Caco-2 (cell line): ENCODE measurements around the gene MPZL3. TPM values are rescaled to one million over a fixed set of nuclear protein-coding genes. Genes with fewer than 3 reads are reported as not detected.

ENCODE experiments used
- BruUV-seq: library from RNA; stranded (reverse); fragments of 400-500 nt; replicated peaks from 2 replicates; lab custom pipeline; 2021; lab: Mats Ljungman, UMichigan
- CTCF ChIA-PET: fragments of 300-600 bp; sonication (Branson Sonifier 250); formaldehyde crosslinking; loops from one replicate; lab custom pipeline; 2022; ENCODE audit warnings: antibody characterized with exemption; lab: Charles Lee
- POLR2A ChIA-PET: fragments of 300-600 bp; sonication (Branson Sonifier 250); formaldehyde crosslinking; loops from one replicate; lab custom pipeline; 2022; ENCODE audit warnings: antibody characterized with exemption; lab: Charles Lee
- DNase-seq, 2 experiments: peaks; one replicate each; pipeline versions ENCODE4 v3.0.0 to v3.0.0-alpha.2; 2020 to 2022
- H3K27me3 ChIP-seq: replicated peaks from 2 replicates; pipeline ENCODE4 v1.6.0; 2011; ENCODE audit warnings: low read length; ENCODE audit not compliant: control insufficient read depth, insufficient read depth
- H3K36me3 ChIP-seq: 2 replicates; pipeline ENCODE4 v1.5.1; 2011; ENCODE audit warnings: low read length; ENCODE audit not compliant: control insufficient read depth, insufficient read depth
- H3K4me1 ChIP-seq: fragments of 250-450 bp; sonication (Bioruptor Pico); 2 replicates; pipeline ENCODE4 v1.5.1; 2020; ENCODE audit warnings: mild to moderate bottlenecking
- H3K4me3 ChIP-seq: 2 replicates; pipeline ENCODE4 v1.5.1; 2011; ENCODE audit warnings: low read depth, mild to moderate bottlenecking, control low read depth, low read length
- H3K9me3 ChIP-seq: fragments of 250-450 bp; sonication (Bioruptor Pico); 2 replicates; pipeline ENCODE4 v1.5.1; 2020; ENCODE audit warnings: mild to moderate bottlenecking, moderate library complexity
- H3K27ac Mint-ChIP-seq: one replicate; pipeline ENCODE4 v1.8.0; 2022; ENCODE audit warnings: mixed read lengths; ENCODE audit not compliant: unreplicated experiment
- H3K27me3 Mint-ChIP-seq: one replicate; pipeline ENCODE4 v1.8.0; 2022; ENCODE audit warnings: mixed read lengths; ENCODE audit not compliant: insufficient read depth, unreplicated experiment
- H3K36me3 Mint-ChIP-seq: one replicate; pipeline ENCODE4 v1.8.0; 2022; ENCODE audit warnings: mild to moderate bottlenecking, mixed read lengths; ENCODE audit not compliant: insufficient read depth, unreplicated experiment
- H3K4me1 Mint-ChIP-seq: one replicate; pipeline ENCODE4 v1.8.0; 2022; ENCODE audit warnings: low read depth, mixed read lengths; ENCODE audit not compliant: unreplicated experiment
- H3K4me3 Mint-ChIP-seq: one replicate; pipeline ENCODE4 v1.8.0; 2022; ENCODE audit warnings: mild to moderate bottlenecking, moderate library complexity, mixed read lengths; ENCODE audit not compliant: unreplicated experiment
- H3K9me3 Mint-ChIP-seq: one replicate; pipeline ENCODE4 v1.8.0; 2022; ENCODE audit warnings: mixed read lengths; ENCODE audit not compliant: unreplicated experiment
- intact Hi-C: fragments of 100-400 bp; cut with micrococcal nuclease; formaldehyde crosslinking; loops from one replicate; pipeline ENCODE4 v1.10.0; 2022; ENCODE audit not compliant: unreplicated experiment
- total RNA-seq: library from RNA; stranded (reverse); gene quantifications from 2 replicates; pipeline ENCODE4 v1.2.3, GENCODE V29; 2022
- TF ChIP-seq, protein P1 (sequence below), 2 experiments: fragments of 200-600 bp in 1 of 2; IDR thresholded peaks; 1 replicate in 1 of 2; 2 replicates in 1 of 2; pipeline versions ENCODE4 v1.5.1 to v1.8.0; 2011 to 2022; ENCODE audit warnings: antibody characterized with exemption in 1 of 2, control low read depth in 1 of 2, inconsistent platforms in 1 of 2, low read depth in 1 of 2, low read length in 1 of 2, mild to moderate bottlenecking in 1 of 2, moderate library complexity in 1 of 2; ENCODE audit not compliant: insufficient read depth in 1 of 2, severe bottlenecking in 1 of 2, unreplicated experiment in 1 of 2

MPZL3 gene
- total RNA-seq, 1 experiment from 2014 or later: 31.8 TPM

DNA sequence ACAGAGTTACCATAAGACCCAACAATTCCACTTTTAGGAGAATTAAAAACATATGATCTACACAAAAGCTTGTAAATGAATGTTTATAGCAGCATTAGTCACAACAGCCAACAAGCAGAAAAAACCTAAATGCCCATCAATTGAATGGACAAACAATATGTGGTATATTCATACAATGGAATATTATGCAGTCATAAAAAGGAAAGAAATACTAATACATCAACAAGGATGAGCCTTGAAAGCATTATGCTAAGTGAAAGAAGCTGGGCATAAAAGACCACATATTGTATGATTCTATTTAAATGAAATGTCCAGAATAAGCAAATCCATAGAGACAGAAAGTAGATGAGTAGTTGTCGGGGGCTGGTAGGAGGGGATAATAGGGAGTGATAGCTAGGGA, 7.0 kb upstream of the MPZL3 start:
- Histone ChIP-seq H3K4me3 (no peak overlapping the region), H3K36me3 (peaks cover 31% of the 10 kb centered on the region), H3K4me1 (0 out of 2 replicates have a peak, but pooled peaks cover 5% of the 10 kb centered on the region), H3K27me3 (no peaks in the 10 kb centered on the region), H3K9me3 (no peaks in the 10 kb centered on the region)
- peaks cover 68% of the 10 kb centered on the region for H3K36me3 Mint-ChIP-seq
- no peak for DNase-seq
- no peak overlapping the region for H3K4me3 Mint-ChIP-seq
- H3K27ac Mint-ChIP-seq: no peak overlapping the region
- BruUV-seq: no TSS peak
- H3K27me3 Mint-ChIP-seq: no peaks in the 10 kb centered on the region
- intact Hi-C loops: no loop called here
- H3K9me3 Mint-ChIP-seq: no peaks in the 10 kb centered on the region
- TF ChIP-seq, protein P1, sequence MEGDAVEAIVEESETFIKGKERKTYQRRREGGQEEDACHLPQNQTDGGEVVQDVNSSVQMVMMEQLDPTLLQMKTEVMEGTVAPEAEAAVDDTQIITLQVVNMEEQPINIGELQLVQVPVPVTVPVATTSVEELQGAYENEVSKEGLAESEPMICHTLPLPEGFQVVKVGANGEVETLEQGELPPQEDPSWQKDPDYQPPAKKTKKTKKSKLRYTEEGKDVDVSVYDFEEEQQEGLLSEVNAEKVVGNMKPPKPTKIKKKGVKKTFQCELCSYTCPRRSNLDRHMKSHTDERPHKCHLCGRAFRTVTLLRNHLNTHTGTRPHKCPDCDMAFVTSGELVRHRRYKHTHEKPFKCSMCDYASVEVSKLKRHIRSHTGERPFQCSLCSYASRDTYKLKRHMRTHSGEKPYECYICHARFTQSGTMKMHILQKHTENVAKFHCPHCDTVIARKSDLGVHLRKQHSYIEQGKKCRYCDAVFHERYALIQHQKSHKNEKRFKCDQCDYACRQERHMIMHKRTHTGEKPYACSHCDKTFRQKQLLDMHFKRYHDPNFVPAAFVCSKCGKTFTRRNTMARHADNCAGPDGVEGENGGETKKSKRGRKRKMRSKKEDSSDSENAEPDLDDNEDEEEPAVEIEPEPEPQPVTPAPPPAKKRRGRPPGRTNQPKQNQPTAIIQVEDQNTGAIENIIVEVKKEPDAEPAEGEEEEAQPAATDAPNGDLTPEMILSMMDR (IDR thresholded peaks at IDR 0.05; ENCODE audit: insufficient read depth in 1 of 2, low read depth in 1 of 2, low read length in 1 of 2, severe bottlenecking in 1 of 2, unreplicated experiment in 1 of 2): no peak
- ChIA-PET CTCF (interaction anchor here (0.6 to 1.1 kb wide), 2 partner anchors 60 to 156 kb away, joined by 3 to 4 read pairs; no protein-coding TSS in a partner anchor), POLR2A (no interaction called here)
- peaks cover 5% of the 10 kb centered on the region for H3K4me1 Mint-ChIP-seq

DNA sequence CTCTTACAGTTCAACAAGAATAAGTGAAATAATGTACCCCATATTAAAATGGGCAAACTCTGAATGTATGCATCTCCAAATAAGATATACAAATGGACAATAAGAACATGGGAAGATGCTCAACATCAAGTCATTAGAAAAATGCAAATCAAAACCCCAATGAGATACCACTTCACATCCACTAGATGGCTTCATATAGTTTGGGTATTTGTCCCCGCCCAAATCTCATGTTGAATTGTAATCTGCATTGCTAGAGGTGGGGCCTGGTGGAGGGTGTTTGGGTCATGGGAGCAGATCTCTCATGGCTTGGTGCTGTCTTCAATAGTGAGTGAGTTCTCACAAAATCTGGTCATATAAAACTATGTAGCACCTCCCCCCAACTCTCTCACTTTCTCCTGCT, 6.2 kb upstream of the MPZL3 start:
- no TSS peak for BruUV-seq
- Mint-ChIP-seq H3K36me3 (peaks cover 66% of the 10 kb centered on the region), H3K27me3 (no peaks in the 10 kb centered on the region), H3K4me3 (no peak overlapping the region), H3K9me3 (no peaks in the 10 kb centered on the region), H3K27ac (no peak overlapping the region), H3K4me1 (peaks cover 5% of the 10 kb centered on the region)
- CTCF ChIA-PET: no interaction called here
- Histone ChIP-seq H3K4me3 (no peak overlapping the region), H3K27me3 (no peaks in the 10 kb centered on the region), H3K36me3 (peaks cover 31% of the 10 kb centered on the region), H3K9me3 (no peaks in the 10 kb centered on the region), H3K4me1 (peaks cover 5% of the 10 kb centered on the region; the same call in 1 of the 2 replicates)
- TF ChIP-seq, protein P1 (IDR thresholded peaks at IDR 0.05; ENCODE audit: insufficient read depth in 1 of 2, low read depth in 1 of 2, low read length in 1 of 2, severe bottlenecking in 1 of 2, unreplicated experiment in 1 of 2): peak; percentile 54 to 62
- intact Hi-C loops: loop anchor here (1.0 kb wide), 2 partner anchors 33 to 60 kb away; no protein-coding TSS in a partner anchor
- POLR2A ChIA-PET: no interaction called here
- peak in 1 of 2 experiments; percentile 50 for DNase-seq

DNA sequence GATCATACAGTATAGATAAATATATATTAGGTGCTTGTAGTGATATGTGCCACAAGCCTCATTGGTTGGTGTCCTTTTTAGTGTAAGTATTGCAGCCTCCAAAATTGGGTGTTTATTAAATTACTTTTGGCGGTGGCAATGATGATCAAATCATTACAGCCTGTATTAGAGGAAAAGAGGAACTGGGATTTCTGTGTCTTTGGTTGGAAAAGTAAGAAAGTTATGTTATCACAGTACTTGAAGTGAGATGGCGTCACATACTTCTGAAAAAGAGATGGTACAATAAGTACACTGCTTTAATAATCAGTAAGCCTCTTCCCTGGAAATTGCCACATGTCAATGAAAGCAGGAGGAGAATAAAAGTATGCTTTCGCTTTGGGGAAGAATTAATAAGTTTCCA, 523 bp upstream of the MPZL3 start:
- peak overlapping the region; percentile 98 for H3K27ac Mint-ChIP-seq
- H3K4me3 ChIP-seq: peak overlapping the region; percentile 65
- H3K4me1 ChIP-seq: peaks cover 6% of the 10 kb centered on the region
- no peaks in the 10 kb centered on the region for H3K27me3 Mint-ChIP-seq
- ChIA-PET CTCF (interaction anchor here (0.9 to 2.4 kb wide), 5 partner anchors 11 to 58 kb away, joined by 3 to 35 read pairs (median 7); no protein-coding TSS in a partner anchor), POLR2A (interaction anchor here (0.9 to 2.2 kb wide), 12 partner anchors 11 to 236 kb away, joined by 3 to 24 read pairs (median 8); partner anchors contain the start of gene MPZL2)
- H3K4me1 Mint-ChIP-seq: peaks cover 17% of the 10 kb centered on the region
- TF ChIP-seq, protein P1 (IDR thresholded peaks at IDR 0.05; ENCODE audit: insufficient read depth in 1 of 2, low read depth in 1 of 2, low read length in 1 of 2, severe bottlenecking in 1 of 2, unreplicated experiment in 1 of 2): no peak
- H3K9me3 Mint-ChIP-seq: no peaks in the 10 kb centered on the region
- peaks cover 42% of the 10 kb centered on the region for H3K36me3 Mint-ChIP-seq
- no peaks in the 10 kb centered on the region for H3K9me3 ChIP-seq
- intact Hi-C loops: loop anchor here (1.0 to 2.0 kb wide), 6 partner anchors 11 to 62 kb away; partner anchors contain the start of gene MPZL2
- DNase-seq: no peak
- peaks cover 4% of the 10 kb centered on the region for H3K36me3 ChIP-seq
- no peaks in the 10 kb centered on the region for H3K27me3 ChIP-seq
- H3K4me3 Mint-ChIP-seq: peak overlapping the region; percentile 85
- no TSS peak for BruUV-seq
